Retinal pigment epithelial cell (primary cell): ENCODE measurements around the gene PPP2R2D.

ENCODE experiments used
- DNase-seq: peaks from one replicate; pipeline ENCODE4 v3.0.0-alpha.2; 2010; ENCODE audit warnings: low read depth
- H3K4me3 ChIP-seq: 2 replicates; pipeline ENCODE4 v1.5.1; 2011; ENCODE audit warnings: mild to moderate bottlenecking, low read length, control low read depth, moderate library complexity
- TF ChIP-seq, protein P1 (sequence below): conservative IDR thresholded peaks from 2 replicates; pipeline ENCODE4 v1.5.1; 2011; ENCODE audit warnings: low read depth, low read length, control low read depth, inconsistent platforms

The PPP2R2D gene

DNA sequence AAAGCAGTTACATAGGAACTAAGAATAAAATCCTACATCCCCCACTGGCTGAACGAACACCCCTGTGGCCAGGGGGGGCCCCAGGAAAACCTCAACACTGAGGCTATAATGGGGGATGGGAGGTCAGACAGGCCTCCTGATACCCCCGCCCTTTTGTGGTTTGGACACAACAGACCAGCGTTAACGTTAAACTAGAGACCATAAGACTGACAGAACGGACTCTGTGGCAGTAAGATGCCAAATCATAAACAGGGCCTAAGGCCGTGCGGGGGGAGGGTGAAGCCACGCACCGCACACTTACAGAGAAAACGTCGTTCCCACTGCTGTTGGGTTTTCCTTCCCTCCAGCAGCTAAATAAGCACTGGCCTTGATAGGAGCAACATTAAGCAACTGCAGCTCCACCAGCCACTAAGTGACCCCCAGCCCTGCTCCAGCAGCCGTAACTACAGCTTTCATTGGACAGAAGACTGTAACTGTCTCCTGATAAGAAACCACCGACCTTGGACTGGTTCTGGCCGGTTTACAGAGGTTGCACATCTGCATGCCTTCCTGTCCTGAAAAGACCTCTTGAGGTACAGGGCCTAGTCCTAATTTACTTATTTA is 3.4 kb upstream of the PPP2R2D start:
- TF ChIP-seq, protein P1, sequence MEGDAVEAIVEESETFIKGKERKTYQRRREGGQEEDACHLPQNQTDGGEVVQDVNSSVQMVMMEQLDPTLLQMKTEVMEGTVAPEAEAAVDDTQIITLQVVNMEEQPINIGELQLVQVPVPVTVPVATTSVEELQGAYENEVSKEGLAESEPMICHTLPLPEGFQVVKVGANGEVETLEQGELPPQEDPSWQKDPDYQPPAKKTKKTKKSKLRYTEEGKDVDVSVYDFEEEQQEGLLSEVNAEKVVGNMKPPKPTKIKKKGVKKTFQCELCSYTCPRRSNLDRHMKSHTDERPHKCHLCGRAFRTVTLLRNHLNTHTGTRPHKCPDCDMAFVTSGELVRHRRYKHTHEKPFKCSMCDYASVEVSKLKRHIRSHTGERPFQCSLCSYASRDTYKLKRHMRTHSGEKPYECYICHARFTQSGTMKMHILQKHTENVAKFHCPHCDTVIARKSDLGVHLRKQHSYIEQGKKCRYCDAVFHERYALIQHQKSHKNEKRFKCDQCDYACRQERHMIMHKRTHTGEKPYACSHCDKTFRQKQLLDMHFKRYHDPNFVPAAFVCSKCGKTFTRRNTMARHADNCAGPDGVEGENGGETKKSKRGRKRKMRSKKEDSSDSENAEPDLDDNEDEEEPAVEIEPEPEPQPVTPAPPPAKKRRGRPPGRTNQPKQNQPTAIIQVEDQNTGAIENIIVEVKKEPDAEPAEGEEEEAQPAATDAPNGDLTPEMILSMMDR = no peak
- H3K4me3 ChIP-seq = no peak overlapping the region

DNA sequence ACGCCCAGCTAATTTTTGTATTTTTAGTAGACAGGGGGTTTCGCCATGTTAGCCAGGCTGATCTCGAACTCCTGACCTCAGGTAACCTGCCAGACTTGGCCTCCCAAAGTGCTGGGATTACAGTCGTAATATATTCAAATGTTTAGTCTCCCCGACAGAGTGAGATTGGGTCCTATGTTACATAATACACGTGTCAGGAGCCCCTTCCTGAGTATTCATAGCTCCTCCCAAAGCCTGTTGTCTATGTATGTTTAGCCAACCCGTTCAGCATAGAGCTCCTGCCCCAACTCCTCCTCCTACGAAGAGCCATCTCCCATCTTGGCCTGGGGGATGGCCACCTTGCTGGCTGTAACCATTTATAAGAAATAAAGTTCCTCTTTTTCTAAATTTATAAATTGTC is 2.7 kb upstream of the PPP2R2D start:
- H3K4me3 ChIP-seq = no peak overlapping the region
- no peak for DNase-seq
- TF ChIP-seq, protein P1 = no peak

More for the DNA sequence above, 3.4 kb upstream of the PPP2R2D start:
- no peak for DNase-seq

DNA sequence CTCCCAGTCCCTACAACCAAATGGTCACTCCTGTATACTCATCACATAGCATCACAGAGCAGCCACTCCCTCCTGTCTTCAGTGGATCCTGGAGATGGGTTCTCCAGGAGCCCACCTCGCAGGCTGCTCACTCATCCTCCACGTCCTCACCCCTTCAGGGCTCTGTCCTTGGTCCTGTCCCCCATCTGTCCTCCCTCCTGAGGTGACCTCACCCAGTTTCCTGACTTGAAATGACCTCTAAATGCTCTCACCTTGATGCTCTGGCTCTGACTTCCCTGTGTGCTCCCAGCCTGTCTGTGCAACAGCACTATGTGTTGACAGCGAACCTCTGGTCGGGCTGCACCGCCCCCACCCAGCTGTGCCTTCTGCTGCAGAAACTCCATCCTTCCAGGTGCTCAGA is 2.1 kb upstream of the PPP2R2D start:
- DNase-seq = no peak
- TF ChIP-seq, protein P1 = no peak
- H3K4me3 ChIP-seq = no peak overlapping the region

DNA sequence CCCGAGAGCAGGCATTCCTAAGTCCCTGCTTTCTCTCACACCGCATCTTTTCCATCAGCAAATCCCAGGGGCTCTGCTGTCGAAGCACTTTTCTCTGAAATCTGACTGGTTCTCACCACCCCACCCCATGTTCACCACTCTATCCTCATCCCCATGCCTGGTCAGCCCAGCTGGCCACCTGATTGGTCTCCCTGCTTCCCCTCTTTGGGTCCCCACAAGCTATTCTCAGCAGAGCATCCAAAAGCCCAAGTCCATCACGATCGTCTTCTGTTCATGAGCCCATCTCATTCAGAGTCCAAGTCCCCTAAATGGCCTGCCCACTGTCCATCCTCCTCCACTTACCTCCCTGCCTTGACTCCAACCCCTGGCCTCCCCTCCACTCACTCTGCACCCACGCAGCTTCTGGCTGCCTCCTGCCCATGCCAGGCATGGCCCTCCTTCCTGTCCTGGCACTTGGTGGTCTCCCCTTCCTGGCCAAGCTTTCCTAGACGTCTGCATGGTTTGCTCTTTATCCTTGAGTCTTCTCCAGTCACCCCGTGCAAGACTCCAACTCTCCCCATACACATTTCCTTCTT is 1.6 kb upstream of the PPP2R2D start:
- TF ChIP-seq, protein P1 = no peak

DNA sequence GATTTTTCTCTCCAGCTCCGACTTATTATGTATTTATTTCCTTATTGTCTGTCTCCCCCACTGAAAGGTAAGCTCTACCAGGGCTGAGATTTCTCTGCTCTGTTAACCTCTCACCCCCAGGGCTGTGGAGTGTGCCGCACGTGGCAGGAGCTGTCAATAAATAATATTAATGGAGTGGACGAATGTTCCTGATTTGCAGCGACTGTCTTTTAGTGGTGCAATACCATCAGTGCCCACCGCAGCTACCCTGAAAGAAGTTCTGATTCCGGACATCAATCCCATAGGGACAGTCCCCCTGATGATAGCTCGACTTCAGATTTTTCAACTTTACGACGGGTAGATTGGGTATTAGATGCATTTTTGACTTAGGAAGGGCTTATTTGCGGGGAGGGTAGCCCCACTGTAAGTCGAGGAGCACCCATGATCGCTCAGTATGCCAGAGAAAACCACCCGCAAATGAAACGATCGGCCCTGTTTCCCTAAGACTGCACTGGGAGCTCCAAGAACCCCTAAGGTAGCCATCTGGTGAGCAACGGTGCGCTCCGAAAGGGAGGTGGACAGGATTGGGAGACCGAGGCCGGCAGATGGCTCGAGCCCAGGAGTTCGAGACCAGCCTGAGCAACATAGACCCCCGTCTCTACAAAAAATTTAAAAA is 986 bp upstream of the PPP2R2D start:
- no peak for DNase-seq
- peak overlapping the region; percentile 66 for H3K4me3 ChIP-seq
- TF ChIP-seq, protein P1 = peak; percentile 21

More for the DNA sequence above, 1.6 kb upstream of the PPP2R2D start:
- no peak overlapping the region for H3K4me3 ChIP-seq
- DNase-seq = no peak

DNA sequence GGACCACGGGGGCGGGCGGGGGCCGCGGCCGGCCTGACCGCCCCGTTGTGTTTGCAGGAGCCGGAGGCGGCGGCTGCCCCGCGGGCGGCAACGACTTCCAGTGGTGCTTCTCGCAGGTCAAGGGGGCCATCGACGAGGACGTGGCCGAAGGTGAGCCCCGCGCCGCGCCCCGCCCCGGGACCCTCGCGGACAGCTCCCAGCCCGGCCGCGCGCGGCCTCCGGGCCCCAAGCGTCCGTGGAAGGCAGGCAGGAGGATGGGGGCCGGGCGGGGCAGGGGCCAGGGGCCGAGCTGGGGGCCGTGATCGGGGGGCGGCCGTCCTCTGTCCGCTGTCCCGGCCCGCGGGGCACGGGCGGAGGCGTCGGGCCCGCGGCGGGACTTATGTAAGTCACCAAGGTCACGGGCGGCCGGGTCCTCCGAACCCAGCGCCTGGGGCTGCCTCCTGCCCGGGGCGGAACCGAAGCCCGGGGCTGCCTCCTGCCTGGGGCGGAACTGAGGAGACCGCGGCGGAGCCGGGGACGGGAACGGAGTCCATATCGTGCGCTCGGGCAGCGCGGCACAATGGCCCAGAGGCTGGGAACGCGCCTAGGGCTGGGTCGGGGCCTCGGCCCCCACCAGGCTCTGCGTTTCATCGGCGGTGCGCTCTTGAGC is 497 bp downstream of the PPP2R2D start:
- H3K4me3 ChIP-seq = peak overlapping the region; percentile 77
- TF ChIP-seq, protein P1 = no peak
- DNase-seq = no peak

DNA sequence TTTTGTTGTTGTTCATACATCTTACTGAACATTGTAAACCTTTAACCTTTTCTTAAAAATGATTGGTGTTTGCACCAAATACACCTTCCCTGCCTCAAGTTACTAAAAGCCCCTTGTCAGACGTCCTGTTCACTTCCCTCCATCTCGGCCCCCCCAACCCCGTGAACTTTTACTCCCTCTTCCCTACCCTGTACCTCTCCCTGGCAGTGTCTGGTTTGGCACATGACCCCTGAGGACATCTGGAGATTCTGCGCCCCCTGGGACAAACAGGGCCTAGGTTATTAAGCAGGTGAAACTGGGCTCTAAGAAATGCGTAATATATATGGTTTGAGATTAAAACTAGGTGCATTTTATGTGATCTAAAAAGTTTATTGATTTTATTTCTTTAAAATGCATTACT is 1.4 kb downstream of the PPP2R2D start:
- TF ChIP-seq, protein P1 = no peak
- peak overlapping the region; percentile 77 for H3K4me3 ChIP-seq
- DNase-seq = no peak
